WTC11 (cell line): ENCODE data around the gene NAT9.

Experiments
- JUN ChIP-seq: sonication (generic); formaldehyde crosslinking; IDR thresholded peaks from 2 replicates; pipeline ENCODE4 v1.8.0; 2023; ENCODE audit warnings: mild to moderate bottlenecking, missing genetic modification reagents
- NR1H2 ChIP-seq: sonication (generic); formaldehyde crosslinking; IDR thresholded peaks from 2 replicates; pipeline ENCODE4 v1.9.0; 2021; ENCODE audit warnings: mild to moderate bottlenecking, moderate library complexity, missing genetic modification reagents
- TF ChIP-seq, protein P1 (sequence below): sonication (generic); formaldehyde crosslinking; conservative IDR thresholded peaks from 2 replicates; pipeline ENCODE4 v1.8.1; 2022; ENCODE audit warnings: mild to moderate bottlenecking, missing genetic modification reagents
- TF ChIP-seq, protein P2 (sequence below): sonication (generic); formaldehyde crosslinking; IDR thresholded peaks from 2 replicates; pipeline ENCODE4 v1.8.0; 2022; ENCODE audit warnings: mild to moderate bottlenecking, missing genetic modification reagents

DNA sequence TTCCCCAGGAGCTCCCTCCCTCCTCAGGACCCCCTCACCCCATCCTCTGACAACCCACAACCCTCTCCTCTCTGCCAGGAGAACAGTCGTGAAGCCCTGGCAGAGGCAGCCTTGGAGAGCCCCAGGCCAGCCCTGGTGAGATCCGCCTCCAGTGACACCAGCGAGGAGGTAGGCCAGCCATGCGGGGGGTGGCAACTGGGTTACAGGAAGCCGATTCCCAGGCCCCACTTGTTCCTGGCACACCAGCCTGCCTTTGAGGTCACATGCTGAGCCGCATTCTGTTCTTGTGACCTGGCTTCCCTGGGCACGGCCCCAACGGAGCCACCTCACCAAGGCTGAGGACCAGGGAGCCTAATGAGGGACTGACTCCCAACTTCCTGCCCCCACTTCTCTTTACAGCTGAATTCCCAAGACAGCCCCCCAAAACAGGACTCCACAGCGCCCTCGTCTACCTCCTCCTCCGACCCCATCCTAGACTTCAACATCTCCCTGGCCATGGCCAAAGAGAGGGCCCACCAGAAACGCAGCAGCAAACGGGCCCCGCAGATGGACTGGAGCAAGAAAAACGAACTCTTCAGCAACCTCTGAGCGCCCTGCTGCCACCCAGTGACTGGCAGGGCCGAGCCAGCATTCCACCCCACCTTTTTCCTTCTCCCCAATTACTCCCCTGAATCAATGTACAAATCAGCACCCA, 7.9 kb downstream of the NAT9 start:
- TF ChIP-seq, protein P1, sequence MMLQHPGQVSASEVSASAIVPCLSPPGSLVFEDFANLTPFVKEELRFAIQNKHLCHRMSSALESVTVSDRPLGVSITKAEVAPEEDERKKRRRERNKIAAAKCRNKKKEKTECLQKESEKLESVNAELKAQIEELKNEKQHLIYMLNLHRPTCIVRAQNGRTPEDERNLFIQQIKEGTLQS: no peak
- TF ChIP-seq, protein P2, sequence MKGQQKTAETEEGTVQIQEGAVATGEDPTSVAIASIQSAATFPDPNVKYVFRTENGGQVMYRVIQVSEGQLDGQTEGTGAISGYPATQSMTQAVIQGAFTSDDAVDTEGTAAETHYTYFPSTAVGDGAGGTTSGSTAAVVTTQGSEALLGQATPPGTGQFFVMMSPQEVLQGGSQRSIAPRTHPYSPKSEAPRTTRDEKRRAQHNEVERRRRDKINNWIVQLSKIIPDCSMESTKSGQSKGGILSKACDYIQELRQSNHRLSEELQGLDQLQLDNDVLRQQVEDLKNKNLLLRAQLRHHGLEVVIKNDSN: no peak
- TF ChIP-seq JUN (CRISPR knock-in tag) (no peak), NR1H2 (no peak)
